ENCODE results near the gene ZMYND10.
"Not testable (repeated sequence)": the region's sequence is repeated elsewhere in the genome, so short reads cannot be mapped to it uniquely, and the experiment has no call there.

ZMYND10 gene

GRCh38 chr3:50325497-50326181, 19.9 kb downstream of the ZMYND10 start:
- no peak for DNase-seq (ENCODE audit: low read depth in 2 of 2)

GRCh38 chr3:50325113-50325480, 20.4 kb downstream of the ZMYND10 start:
- DNase-seq (ENCODE audit: low read depth in 2 of 2): no peak

GRCh38 chr3:50324351-50325112, 21.0 kb downstream of the ZMYND10 start:
- peak; percentile 47 to 53 for DNase-seq (ENCODE audit: low read depth in 2 of 2)

- no peak for DNase-seq (ENCODE audit: low read depth in 2 of 2)
Measured at GRCh38 chr3:50323614-50324199, 21.8 kb downstream of the ZMYND10 start.

GRCh38 chr3:50323092-50323600, 22.4 kb downstream of the ZMYND10 start:
- no peak for DNase-seq (ENCODE audit: low read depth in 2 of 2)

GRCh38 chr3:50322386-50323091, 23.0 kb downstream of the ZMYND10 start, which contains the start of gene HYAL2:
TSS of gene HYAL2 (minus strand) at chr3:50322745. CDS start at chr3:50320489, 2,256 bp downstream.
- DNase-seq (ENCODE audit: low read depth in 2 of 2): no peak

- no peak for DNase-seq (ENCODE audit: low read depth in 2 of 2)
Measured at GRCh38 chr3:50322115-50322385, 23.5 kb downstream of the ZMYND10 start.

GRCh38 chr3:50321336-50322114, 24.0 kb downstream of the ZMYND10 start:
- DNase-seq (ENCODE audit: low read depth in 2 of 2): peak; percentile 73

- DNase-seq (ENCODE audit: low read depth in 2 of 2): peak; percentile 44 to 45
Measured at GRCh38 chr3:50320853-50321335, 24.6 kb downstream of the ZMYND10 start.

GRCh38 chr3:50319894-50320625, 25.5 kb downstream of the ZMYND10 start:
- no peak for DNase-seq (ENCODE audit: low read depth in 2 of 2)

- no peak for DNase-seq (ENCODE audit: low read depth in 2 of 2)
Measured at GRCh38 chr3:50319181-50319893, 26.2 kb downstream of the ZMYND10 start.

- no peak for DNase-seq (ENCODE audit: low read depth in 2 of 2)
Measured at GRCh38 chr3:50318615-50319014, 26.9 kb downstream of the ZMYND10 start.

GRCh38 chr3:50318163-50318562, 27.4 kb downstream of the ZMYND10 start:
- DNase-seq (ENCODE audit: low read depth in 2 of 2): no peak

- no peak for DNase-seq (ENCODE audit: low read depth in 2 of 2)
Measured at GRCh38 chr3:50317300-50317699, 28.2 kb downstream of the ZMYND10 start.

GRCh38 chr3:50316657-50317242, 28.8 kb downstream of the ZMYND10 start:
- DNase-seq (ENCODE audit: low read depth in 2 of 2): peak; percentile 56

GRCh38 chr3:50314816-50315215, 30.7 kb downstream of the ZMYND10 start:
- DNase-seq (ENCODE audit: low read depth in 2 of 2): no peak

GRCh38 chr3:50314342-50314741, 31.2 kb downstream of the ZMYND10 start:
- no peak for DNase-seq (ENCODE audit: low read depth in 2 of 2)

- DNase-seq (ENCODE audit: low read depth in 2 of 2): not testable (repeated sequence)
Measured at GRCh38 chr3:50312041-50312440, 33.5 kb downstream of the ZMYND10 start.

GRCh38 chr3:50304601-50305000, 40.9 kb downstream of the ZMYND10 start:
- DNase-seq (ENCODE audit: low read depth in 2 of 2): no peak
